ENCODE data around the gene SLC9C1. TPM values are rescaled to one million over a fixed set of nuclear protein-coding genes. Genes with fewer than 3 reads are reported as not detected.

The SLC9C1 gene
- total RNA-seq, 2 experiments from 2014 or later: not detected

DNA sequence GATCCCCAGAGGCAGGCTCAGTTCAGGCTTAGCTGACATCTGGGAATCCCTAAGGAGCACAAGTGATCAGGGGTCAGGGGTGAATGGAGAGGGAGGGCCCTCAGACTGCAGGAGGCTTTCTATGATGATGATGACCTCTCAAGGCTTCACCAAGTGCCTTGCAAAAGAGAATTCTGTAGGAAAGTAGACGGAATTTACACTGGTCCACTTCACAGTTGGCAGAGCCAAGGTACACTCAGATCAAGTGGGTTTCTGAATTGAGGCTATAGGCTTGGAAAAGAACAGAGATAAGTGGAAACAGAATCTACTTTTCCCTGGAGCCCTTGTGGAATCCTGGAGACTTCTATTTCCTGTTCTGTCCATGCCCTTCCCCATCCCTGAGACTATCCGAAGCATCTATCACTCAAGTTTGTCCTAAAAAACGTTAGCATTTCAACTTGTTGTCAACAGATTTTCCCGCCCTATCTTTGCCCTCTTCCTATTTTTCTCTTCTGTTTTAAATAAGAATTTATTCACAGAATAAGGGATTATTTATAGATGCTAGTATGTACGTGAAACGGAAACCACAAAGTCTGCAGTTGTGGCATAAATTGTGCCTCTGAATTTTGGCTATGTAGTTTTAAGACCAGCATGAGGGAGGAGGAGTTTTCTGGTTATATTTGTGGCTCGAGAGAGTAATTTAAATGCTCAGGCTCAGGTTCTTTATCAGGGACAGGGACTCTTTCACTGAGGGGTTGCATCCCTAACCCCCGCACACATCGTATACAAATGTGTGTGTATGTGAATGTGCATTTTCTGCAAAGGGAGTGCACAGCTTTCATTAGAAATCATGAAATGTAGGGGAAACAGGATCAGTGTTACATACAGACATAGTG, 173.8 kb downstream of the SLC9C1 start:
- POLR2A ChIA-PET: no interaction called here
- CTCF ChIA-PET: no interaction called here

GRCh38 chr3:112117841-112118571, 176.0 kb downstream of the SLC9C1 start:
- ChIA-PET POLR2A (no interaction called here), CTCF (interaction anchor here (0.6 kb wide), 1 partner anchor 77 kb away, joined by 4 read pairs; no protein-coding TSS in a partner anchor)

DNA sequence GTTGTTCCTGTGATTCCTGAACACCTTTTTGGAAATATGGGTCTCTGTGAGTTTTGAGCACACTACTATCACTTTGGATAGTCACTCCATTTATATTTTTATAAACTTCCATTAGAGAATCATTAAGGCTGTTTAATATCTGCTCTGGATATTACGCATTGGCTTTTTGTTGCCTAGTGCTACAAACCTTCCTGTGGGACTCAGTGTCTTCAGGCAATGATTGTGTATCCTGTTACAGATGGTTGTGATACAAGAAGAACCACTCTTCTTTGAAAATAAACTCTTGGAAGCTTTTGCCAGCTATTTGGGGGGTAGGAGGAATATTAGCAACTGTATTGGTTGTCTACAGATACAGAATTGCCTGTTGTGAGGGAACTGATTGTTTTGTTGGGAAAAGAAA, 176.6 kb downstream of the SLC9C1 start:
- CTCF ChIA-PET: interaction anchor here (0.6 kb wide), 1 partner anchor 77 kb away, joined by 4 read pairs; no protein-coding TSS in a partner anchor
- POLR2A ChIA-PET: interaction anchor here (0.7 kb wide), 1 partner anchor 10 kb away, joined by 3 read pairs; no protein-coding TSS in a partner anchor

DNA sequence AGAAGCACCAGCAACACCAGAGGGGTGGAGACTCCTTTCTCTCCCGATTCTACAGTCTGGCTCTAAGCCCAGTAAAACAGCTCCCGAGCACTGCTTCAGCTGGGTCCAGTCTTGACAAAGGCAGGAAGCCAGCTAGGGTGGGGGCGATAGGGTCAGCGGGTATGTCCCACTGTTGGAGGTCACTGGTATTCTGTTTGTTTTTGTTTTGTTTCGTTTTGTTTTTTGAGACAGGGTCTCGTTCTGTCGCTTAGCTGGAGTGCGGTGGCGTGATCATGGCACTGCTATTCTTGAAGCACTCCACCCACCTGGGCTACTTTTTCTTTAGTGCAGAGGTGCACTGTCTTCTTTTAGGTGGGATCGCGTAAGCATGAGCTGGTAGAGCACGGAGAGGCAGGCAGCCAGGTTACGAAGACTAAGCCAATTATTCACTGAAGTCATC, 177.2 kb downstream of the SLC9C1 start:
- ChIA-PET CTCF (no interaction called here), POLR2A (interaction anchor here (0.7 kb wide), 1 partner anchor 11 kb away, joined by 3 read pairs; no protein-coding TSS in a partner anchor)

- CTCF ChIA-PET: interaction anchor here (0.8 kb wide), 1 partner anchor 23 kb away, joined by 3 read pairs; no protein-coding TSS in a partner anchor
- POLR2A ChIA-PET: no interaction called here
These were observed 178.1 kb downstream of the SLC9C1 start for GRCh38 chr3:112115806-112116383.

DNA sequence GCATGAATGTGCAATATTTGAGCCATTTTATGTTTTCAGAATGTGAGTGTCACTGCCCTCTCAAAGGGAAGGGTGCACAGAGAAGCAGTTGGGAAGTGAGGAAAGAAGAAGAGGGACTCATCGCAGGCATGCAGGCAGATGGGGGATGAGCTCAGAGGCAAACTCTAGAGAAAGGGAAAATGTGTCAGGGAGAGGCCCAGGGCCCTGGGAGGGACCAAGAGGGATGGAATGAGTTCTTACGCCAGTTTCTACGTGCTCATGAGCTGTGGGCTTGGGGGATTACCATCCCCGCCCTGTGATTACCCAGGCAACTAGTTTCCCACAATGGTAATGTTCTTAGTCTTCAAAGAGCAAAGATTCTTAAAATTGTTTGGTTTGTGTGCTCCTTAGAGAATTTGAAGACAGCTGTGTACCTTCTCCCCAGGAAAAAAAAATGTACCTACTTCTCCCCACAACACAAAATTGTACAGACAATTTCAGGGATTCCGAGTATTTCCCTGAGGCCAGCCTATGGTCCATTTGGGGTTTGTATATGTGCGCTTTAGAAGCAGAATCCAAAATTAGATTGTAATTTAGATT, 178.8 kb downstream of the SLC9C1 start:
- ChIA-PET POLR2A (no interaction called here), CTCF (interaction anchor here (0.8 kb wide), 1 partner anchor 24 kb away, joined by 3 read pairs; no protein-coding TSS in a partner anchor)

DNA sequence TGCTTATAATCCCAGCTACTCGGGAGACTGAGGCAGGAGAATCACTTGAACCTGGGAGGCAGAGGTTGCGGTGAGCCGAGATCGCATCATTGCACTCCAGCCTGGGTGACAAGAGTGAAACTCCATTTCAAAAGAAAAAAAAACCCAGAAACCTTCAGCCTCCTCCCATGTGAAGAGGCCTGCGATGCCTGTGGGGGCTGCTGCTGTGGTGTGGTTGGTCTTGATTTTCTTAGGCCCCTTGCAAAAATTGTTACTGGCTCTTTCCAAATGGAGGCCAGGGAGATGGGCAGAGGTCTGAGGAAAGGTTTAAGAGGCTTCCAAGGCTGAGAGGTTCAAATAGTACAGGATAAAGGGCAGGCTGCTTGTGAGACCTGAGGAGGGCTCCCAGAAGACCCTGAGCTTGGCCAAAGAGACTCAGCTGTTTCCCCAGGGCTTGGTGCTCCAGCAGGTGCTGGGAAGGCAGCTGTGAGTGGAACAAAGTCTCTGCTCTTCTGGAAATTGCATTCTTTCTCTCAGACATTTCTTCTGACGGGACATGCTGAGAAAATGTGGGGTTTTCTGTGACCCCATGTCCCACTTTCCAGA, 179.3 kb downstream of the SLC9C1 start:
- ChIA-PET CTCF (interaction anchor here (1.3 kb wide), 1 partner anchor 18 kb away, joined by 3 read pairs; the partner anchor contains the start of gene GCSAM), POLR2A (no interaction called here)

DNA sequence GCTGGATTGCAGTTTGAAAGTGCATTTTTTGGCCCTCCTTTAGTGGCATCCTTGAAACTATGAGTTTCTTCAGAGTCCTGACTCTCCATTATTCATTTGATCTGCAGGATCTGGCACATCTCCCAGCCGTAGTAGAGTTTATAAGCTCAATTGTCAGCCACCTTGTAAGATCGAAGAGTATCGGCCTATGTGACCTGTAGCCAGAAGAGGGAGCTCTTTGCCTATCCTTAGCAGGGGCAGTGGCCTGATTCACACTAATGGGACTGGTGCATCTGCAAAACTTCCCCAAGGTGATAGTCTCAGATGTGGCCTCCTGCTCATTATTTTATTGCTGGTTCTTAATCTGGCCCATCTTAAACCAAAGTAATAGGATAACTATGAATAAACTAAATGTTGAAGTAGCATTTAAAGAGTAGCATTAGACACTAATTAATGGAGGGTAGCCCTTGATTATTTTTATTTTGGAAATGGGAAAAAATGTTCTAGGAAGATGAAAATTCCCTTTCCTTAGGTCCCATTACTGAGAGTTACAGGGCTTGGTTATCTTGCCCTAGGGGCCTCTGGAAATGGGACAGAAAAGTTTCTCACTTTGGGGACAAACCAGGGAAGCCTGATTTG, 182.1 kb downstream of the SLC9C1 start:
- POLR2A ChIA-PET: no interaction called here
- CTCF ChIA-PET: interaction anchor here (0.5 to 1.9 kb wide), 14 partner anchors 12 to 425 kb away, joined by 3 to 7 read pairs (median 3); partner anchors contain the start of gene SLC9C1

DNA sequence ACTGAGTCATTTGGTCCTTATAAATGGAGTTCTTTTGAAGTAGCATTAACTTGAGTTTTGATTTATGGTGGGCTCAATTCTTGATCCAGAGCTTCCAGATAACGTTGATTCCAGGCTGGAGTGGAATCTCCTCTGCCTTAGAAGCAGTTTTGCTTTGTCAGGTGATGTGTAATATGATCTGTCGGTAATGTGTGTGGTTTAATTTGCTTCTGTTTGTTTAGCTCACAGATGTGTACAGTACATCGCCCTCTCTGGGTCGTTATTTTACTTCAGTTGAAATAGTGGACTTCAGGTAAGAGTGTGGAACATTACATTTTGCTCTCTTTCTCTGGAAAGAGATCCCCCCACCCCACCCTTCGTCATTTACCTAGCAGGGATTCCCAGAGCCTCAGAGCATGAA, 184.7 kb downstream of the SLC9C1 start:
- POLR2A ChIA-PET: no interaction called here

GRCh38 chr3:112104774-112105173, 189.2 kb downstream of the SLC9C1 start:
- ChIA-PET CTCF (no interaction called here), POLR2A (no interaction called here)

More for the DNA sequence above, 184.7 kb downstream of the SLC9C1 start:
- CTCF ChIA-PET: no interaction called here

- CTCF ChIA-PET: no interaction called here
- POLR2A ChIA-PET: no interaction called here
These were observed 192.1 kb downstream of the SLC9C1 start for GRCh38 chr3:112101916-112102315.

GRCh38 chr3:112097378-112097777, 196.6 kb downstream of the SLC9C1 start:
- POLR2A ChIA-PET: no interaction called here
- CTCF ChIA-PET: no interaction called here

DNA sequence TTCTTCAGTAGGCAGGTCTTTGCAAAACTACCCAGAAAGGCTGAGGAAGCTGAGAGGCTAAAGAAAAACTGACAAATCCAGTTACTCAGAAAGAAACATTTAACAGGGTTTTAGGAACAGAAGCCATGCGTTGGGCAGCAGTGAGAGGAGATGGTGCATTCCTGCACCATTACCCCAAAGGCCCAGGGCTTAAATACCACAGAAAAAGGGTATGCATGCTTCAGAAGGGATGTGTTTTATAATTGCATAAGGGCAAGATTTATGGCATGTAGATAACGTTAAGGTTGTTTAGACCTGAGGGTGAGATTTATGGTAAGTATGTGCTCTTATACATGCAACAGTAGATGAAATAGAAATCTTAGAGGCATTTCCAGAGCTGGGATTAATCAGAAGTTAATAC, 197.8 kb downstream of the SLC9C1 start:
- ChIA-PET POLR2A (no interaction called here), CTCF (no interaction called here)

DNA sequence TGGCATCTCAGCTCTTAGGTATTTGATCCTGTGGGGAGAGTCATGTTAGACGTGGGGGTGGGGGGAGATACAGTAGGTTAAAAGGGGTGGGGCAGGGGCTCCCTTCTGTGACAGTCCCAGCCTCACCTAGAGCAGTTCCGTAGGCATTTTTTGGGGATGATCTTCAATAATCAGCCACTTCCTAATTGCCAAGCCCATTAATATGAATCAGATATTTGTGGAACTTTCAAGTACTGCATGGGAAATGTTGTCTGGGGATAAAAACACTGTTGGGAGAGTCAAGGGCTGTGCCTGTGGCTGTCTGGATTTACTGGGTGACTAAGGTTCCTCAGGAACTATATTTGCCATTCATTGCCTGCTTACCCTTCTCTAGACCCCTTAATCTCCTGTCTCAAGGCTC, 198.3 kb downstream of the SLC9C1 start:
- POLR2A ChIA-PET: no interaction called here
- CTCF ChIA-PET: no interaction called here

DNA sequence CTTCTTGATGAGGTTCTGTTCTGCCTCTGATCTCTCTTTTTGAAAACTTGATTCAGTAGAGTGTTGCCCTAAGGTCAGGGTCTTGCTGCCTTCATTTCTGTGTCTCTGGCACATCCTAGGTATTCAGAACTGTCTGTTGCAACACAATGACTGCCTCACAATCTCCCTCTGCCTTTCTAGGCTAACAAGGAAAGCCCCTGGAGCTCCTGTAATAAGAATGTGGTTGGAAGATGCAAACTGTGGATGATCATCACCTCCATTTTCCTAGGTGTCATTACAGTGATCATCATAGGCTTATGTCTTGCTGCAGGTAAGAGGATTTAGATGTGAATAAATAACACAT, 200.9 kb downstream of the SLC9C1 start:
- ChIA-PET CTCF (interaction anchor here (1.4 kb wide), 1 partner anchor 19 kb away, joined by 3 read pairs; no protein-coding TSS in a partner anchor), POLR2A (no interaction called here)

- POLR2A ChIA-PET: no interaction called here
These were observed 201.4 kb downstream of the SLC9C1 start for GRCh38 chr3:112092496-112093179.

DNA sequence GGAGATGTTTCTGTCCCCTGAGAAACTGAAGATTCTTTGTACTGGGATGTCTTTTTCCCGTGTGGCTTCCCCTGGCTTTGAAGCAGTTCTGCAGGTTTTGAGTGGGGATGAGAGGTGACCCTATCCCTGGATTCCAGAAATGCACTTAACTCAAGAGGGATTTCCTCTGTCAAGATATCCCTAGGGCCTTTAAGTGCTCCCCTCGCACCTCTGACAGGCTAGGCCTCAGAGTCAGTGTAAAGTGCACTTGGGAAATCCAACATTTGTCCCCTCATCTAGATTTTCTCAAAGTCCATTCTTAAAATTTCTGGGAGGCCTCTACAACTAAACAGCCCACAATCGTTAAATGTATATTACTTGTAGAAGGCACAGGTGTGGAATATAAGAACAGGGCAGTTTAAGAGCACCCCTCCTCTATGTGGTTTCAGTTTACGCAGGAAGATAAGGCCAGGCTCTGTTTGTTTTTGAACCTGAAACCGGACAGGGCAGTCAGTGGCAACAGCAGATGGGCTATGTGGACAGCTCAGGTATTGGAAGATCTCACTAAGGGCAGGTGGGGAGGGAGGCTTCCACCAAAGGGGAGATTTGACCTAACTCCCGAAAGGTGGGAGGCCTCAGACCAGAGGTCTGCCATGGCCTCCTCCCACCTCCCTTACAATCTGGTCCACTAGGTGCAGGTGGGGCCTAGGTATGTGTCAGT, 203.0 kb downstream of the SLC9C1 start:
- POLR2A ChIA-PET: no interaction called here
- CTCF ChIA-PET: no interaction called here

More at GRCh38 chr3:112092496-112093179, 201.4 kb downstream of the SLC9C1 start:
- CTCF ChIA-PET: interaction anchor here (1.4 kb wide), 1 partner anchor 19 kb away, joined by 3 read pairs; no protein-coding TSS in a partner anchor
